Lower leg skin (tissue), 4 donors: ENCODE results near the gene SIRT5. TPM values are rescaled to one million over a fixed set of nuclear protein-coding genes. Genes with fewer than 3 reads are reported as not detected.

Experiments
- DNase-seq, 2 donors: peaks; one replicate each; pipeline ENCODE4 v3.0.0-alpha.2; 2019; ENCODE audit warnings: low spot score in 2 of 2
- H3K4me3 ChIP-seq: fragments of 200-600 bp; sonication (generic); 2 replicates; pipeline ENCODE4 v1.5.1; 2017; ENCODE audit warnings: mild to moderate bottlenecking, low read depth; ENCODE audit not compliant: poor library complexity, severe bottlenecking
- CTCF ChIP-seq, 3 donors: fragments of 450-650 bp; IDR thresholded peaks; one replicate each; pipeline ENCODE4 v1.5.1; 2016; ENCODE audit warnings: antibody characterized with exemption in 3 of 3, mild to moderate bottlenecking in 3 of 3, moderate library complexity in 2 of 3
- POLR2A ChIP-seq, 2 donors: fragments of 450-650 bp; IDR thresholded peaks; one replicate each; pipeline ENCODE4 v1.6.1; 2016 to 2017; ENCODE audit warnings: antibody characterized with exemption in 2 of 2, mild to moderate bottlenecking in 1 of 2, moderate library complexity in 1 of 2
- WGBS, 2 donors: methylation state at CpG; one replicate each; pipeline ENCODE4 v1.1.5; 2018; 5-methylcytosine and 5-hydroxymethylcytosine counted together
- intact Hi-C: fragments of 100-400 bp; cut with DNase I; formaldehyde crosslinking; loops from one replicate; pipeline ENCODE4 v1.15.0; 2023; ENCODE audit warnings: low total_unique reads
- total RNA-seq, 4 donors: library from RNA; depleted of rRNA; stranded (reverse); fragments of >200 nt; gene quantifications; one replicate each; pipeline ENCODE4 v1.1.0, GENCODE V29; 2016

The SIRT5 gene
- total RNA-seq, 4 donors from 2014 or later, result 5.5 to 12.7 (median 5.9) TPM

- intact Hi-C loops, result loop anchor here (10.0 kb wide), 1 partner anchor 142 kb away; no protein-coding TSS in a partner anchor
- no peak for DNase-seq
- H3K4me3 ChIP-seq, result no peak overlapping the region
- no peak for TF ChIP-seq CTCF (IDR thresholded peaks at IDR 0.05)
- no peak for TF ChIP-seq POLR2A (IDR thresholded peaks at IDR 0.05)
- 87 to 90% methylated on average over 3 of the region's 3 CpGs for WGBS, 2 donors
Observed at GRCh38 chr6:13643125-13643524, 68.7 kb downstream of the SIRT5 start.

- no peak for TF ChIP-seq POLR2A (IDR thresholded peaks at IDR 0.05)
- TF ChIP-seq CTCF (IDR thresholded peaks at IDR 0.05), result no peak
- intact Hi-C loops, result loop anchor here (10.0 kb wide), 1 partner anchor 136 kb away; no protein-coding TSS in a partner anchor
- no peak for DNase-seq
- no peak overlapping the region for H3K4me3 ChIP-seq
Observed at GRCh38 chr6:13648850-13649249, 74.4 kb downstream of the SIRT5 start.

GRCh38 chr6:13649393-13649792 is 75.0 kb downstream of the SIRT5 start:
- no peak overlapping the region for H3K4me3 ChIP-seq
- TF ChIP-seq CTCF (IDR thresholded peaks at IDR 0.05) (no peak), POLR2A (IDR thresholded peaks at IDR 0.05) (no peak)
- 94 to 97% methylated on average over 4 of the region's 4 CpGs for WGBS, 2 donors
- intact Hi-C loops, result loop anchor here (10.0 kb wide), 1 partner anchor 135 kb away; no protein-coding TSS in a partner anchor
- no peak for DNase-seq

GRCh38 chr6:13653296-13653695 is 78.9 kb downstream of the SIRT5 start:
- no peak for TF ChIP-seq CTCF (IDR thresholded peaks at IDR 0.05)
- DNase-seq, result no peak
- no peak overlapping the region for H3K4me3 ChIP-seq
- WGBS, 2 donors, result 87 to 88% methylated on average over 2 of the region's 2 CpGs
- intact Hi-C loops, result no loop called here

- DNase-seq, result no peak
- intact Hi-C loops, result no loop called here
- TF ChIP-seq POLR2A (IDR thresholded peaks at IDR 0.05), result no peak
- no peak for TF ChIP-seq CTCF (IDR thresholded peaks at IDR 0.05)
- H3K4me3 ChIP-seq, result no peak overlapping the region
Observed at GRCh38 chr6:13654496-13654895, 80.1 kb downstream of the SIRT5 start.

- intact Hi-C loops, result no loop called here
- H3K4me3 ChIP-seq, result no peak overlapping the region
- no peak for TF ChIP-seq CTCF (IDR thresholded peaks at IDR 0.05)
- no peak for TF ChIP-seq POLR2A (IDR thresholded peaks at IDR 0.05)
- DNase-seq, result no peak
- 85% methylated on average over 1 of the region's 1 CpG for WGBS, 2 donors
Observed at GRCh38 chr6:13655700-13656099, 81.3 kb downstream of the SIRT5 start.
